GM19328 (cell line): Measurements from ENCODE around the gene KIAA0232.

Experiments
- ATAC-seq: cut with Tn5 transposase; IDR thresholded peaks from one replicate; pipeline ENCODE4 v1.9.1; 2021; ENCODE audit warnings: mild to moderate bottlenecking, moderate library complexity; ENCODE audit not compliant: unreplicated experiment

The KIAA0232 gene

GRCh38 chr4:6912441-6912840 lies 129.9 kb downstream of the KIAA0232 start:
- ATAC-seq, result no peak

GRCh38 chr4:6913350-6913905 lies 130.9 kb downstream of the KIAA0232 start:
- no peak for ATAC-seq

- ATAC-seq, result no peak
Observed at GRCh38 chr4:6914448-6914847, 131.9 kb downstream of the KIAA0232 start.

DNA sequence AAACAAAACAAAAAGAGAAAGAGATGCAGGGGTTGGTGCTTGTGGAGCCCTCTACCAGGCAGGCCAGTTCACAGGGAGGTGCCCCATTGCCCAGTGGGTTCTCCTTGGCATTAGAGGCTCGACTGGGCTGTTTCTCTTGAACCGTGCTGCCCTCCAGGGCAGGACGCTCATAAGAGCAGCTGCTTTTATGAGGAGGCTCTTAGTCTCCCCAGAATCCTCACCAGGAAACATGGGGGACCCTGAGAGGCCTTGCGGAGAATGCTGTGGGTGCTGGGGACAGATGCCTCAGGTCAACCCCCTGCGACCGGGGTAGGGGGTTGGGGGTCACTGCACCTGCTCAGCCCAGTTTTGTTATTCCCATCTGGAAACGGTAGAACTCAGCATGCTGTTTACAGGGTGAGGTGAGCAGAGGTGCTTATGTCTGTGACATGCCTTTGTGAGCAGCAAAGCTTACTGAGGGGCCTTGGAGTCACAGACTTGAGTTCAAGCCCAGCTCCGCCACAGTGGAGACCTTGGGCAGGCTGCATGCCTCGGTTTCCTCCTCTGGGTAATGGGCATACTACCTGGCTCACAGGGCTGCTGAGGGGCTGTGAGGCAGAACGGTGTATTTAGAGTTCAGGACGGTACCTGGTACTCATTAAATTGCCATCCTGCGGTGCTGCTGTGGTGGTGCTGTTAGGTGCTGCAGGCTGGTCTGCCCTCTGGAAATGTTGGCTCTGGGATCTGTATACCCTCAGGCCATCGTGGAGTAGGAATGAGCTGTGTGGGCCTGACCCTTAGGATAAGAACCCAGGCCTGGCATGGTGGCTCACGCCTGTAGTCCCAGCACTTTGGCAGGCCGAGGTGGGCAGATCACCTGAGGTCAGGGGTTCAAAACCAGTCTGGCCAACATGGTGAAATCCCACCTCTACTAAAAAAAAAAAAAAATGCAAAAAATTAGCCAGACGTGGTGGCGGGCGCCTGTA lies 132.8 kb downstream of the KIAA0232 start:
- no peak for ATAC-seq

DNA sequence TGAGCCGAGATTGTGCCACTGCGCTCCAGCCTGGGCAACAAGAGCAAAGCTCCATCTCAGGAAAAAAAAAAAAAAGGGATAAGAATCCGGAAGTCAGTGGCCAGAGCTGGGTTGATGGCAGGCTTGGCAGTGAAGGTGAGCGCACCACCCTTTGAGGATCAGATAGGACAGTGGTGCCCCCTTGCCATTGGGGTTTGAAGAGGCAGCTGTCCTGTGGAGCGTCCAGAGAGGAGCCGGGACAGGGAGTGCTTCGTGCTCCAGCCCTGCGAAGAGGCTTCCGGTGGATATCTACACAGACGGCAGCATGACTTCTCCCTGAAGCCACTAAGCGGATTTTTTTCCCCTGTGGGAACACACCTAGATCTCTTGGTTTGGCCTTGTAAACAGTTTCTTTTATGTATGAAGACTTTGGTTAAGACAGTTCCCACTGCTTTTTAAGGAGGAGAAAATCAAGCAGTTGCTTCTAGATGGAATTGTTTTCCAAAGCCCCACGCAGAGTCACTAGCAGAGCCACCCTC lies 133.6 kb downstream of the KIAA0232 start:
- ATAC-seq, result no peak

DNA sequence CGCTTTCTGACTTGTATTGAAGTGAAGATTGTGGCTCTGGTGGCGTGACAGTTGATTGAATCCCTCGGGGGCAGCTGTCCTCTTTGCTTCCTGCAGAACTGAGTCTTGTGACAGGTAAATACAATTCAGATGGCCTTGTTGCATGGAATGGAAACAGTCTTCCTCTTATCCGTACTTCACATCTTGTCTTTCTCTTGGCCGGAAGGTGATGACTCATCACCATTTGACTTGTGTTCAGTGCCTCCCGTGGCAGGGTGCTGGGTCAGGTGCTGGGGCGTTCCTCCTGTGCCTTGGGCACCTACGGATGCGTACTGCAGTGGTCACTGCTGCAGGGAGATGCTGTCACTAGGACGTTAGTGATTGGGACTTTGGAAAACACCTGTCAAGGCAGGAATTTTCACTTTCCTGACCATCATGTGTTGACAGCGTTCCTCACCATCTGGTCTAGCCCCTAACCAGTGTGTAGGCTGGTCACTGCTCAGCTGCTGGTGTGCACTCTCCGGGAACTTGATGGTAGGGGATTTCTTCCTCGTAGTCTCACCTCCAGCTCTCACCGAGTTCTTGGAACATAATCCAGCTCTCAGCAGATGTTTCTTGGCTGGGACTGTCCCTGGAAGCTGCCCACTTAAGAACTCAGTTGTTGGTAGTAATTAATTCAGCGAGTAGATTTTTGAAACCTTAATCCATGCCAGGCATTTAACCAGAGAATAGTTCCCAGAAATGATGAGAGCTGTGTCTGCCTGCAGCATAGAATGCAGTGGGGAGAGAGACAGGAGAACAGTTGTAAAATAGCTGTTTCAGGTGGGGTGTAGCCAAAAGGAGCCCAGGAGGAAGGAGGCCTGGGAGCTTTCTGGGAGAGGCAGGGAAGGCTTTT lies 134.3 kb downstream of the KIAA0232 start:
- no peak for ATAC-seq

DNA sequence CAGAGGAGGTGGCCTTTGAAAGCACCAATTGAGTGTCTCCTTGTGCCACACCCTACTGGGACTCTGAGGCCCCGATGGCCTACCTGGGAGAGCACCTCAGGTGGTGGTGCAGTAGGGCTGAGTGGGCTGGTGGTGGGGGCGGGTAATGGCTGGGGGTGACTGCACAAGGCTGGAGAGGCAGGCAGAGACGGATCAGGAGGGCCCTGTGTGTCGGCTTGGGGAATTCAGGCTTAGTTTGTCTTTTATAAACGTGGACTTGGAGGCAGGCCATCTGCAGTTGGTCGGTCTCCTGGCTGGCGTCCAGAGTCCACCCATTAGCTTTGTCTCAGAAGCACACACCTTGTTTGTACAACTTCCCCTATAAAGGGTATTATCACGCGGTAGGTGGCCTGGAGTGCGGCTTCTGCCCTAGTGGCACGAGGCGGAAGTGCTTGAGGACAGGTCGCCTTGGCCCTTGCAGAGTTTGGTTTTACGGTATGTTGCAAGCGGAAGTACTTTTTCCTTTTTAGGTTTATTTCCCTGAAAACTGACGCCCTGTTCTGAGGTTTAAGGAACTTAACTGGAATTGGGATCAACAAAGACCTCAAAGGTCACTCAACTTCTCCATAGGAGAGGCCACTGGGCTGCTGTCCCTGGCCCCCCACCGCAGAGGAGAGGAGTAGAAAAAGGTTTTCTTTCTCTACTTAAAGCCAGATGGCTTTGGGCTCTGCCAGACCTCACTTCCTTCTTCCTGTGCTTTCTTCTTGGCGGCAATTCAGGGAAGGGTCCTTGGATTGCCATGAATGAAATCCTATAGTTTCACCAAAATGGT lies 135.1 kb downstream of the KIAA0232 start:
- ATAC-seq, result no peak

DNA sequence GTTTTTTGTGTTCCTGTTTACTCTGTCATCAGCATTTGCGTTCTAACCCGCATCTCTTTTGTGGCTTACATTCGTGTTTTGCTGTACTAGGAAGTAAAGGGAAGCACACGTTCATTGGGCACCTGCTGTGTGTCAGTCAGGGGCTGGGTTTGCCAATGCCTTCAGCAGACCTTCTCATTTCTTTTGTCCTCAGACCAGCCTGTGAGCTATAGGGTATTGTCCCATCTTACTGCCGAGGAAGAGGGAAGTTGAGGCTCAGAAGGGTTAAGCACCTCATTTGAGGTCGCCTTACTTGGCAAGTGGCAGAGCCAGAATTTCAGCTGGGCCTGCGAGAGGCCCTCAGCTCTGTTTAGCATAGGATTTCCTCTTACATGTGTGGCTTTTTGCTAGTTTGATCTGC lies 135.8 kb downstream of the KIAA0232 start:
- ATAC-seq, result no peak

DNA sequence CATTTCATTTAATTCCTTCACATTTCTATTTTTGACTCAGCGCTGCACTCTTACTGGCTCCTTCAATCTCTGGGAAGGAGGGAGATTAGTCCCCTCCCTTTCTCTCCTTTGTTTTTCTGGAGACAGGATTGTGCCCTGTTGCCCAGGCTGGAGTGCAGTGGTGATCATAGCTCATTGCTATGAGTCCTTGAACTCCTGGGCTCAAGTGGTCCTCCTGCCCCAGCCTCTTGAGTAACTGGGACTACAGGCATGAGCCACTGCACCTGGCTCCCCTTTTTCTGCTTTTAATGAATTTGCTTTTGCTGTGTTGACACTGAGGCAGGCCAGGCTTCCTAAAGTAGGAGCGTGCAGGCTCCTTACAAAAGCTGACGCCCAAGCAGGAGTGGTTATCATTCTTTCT lies 137.6 kb downstream of the KIAA0232 start:
- no peak for ATAC-seq

DNA sequence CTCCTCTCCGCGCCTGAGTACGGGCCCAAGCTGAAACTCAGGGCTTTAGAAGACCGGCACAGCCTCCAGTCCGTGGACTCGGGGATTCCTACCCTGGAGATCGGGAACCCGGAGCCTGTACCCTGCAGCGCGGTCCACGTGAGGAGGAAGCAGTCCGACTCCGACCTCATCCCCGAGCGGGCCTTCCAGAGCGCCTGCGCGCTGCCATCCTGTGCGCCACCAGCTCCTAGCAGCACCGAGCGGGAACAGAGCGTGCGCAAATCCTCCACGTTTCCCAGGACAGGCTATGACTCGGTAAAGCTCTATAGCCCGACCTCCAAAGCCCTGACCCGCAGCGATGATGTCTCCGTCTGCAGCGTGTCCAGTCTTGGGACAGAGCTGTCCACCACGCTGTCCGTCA lies 141.0 kb downstream of the KIAA0232 start:
- ATAC-seq, result no peak

- ATAC-seq, result no peak
Observed at GRCh38 chr4:6924361-6924779, 141.8 kb downstream of the KIAA0232 start.

GRCh38 chr4:6925357-6925836 lies 142.9 kb downstream of the KIAA0232 start:
- no peak for ATAC-seq

GRCh38 chr4:6926081-6926480 lies 143.6 kb downstream of the KIAA0232 start:
- no peak for ATAC-seq

DNA sequence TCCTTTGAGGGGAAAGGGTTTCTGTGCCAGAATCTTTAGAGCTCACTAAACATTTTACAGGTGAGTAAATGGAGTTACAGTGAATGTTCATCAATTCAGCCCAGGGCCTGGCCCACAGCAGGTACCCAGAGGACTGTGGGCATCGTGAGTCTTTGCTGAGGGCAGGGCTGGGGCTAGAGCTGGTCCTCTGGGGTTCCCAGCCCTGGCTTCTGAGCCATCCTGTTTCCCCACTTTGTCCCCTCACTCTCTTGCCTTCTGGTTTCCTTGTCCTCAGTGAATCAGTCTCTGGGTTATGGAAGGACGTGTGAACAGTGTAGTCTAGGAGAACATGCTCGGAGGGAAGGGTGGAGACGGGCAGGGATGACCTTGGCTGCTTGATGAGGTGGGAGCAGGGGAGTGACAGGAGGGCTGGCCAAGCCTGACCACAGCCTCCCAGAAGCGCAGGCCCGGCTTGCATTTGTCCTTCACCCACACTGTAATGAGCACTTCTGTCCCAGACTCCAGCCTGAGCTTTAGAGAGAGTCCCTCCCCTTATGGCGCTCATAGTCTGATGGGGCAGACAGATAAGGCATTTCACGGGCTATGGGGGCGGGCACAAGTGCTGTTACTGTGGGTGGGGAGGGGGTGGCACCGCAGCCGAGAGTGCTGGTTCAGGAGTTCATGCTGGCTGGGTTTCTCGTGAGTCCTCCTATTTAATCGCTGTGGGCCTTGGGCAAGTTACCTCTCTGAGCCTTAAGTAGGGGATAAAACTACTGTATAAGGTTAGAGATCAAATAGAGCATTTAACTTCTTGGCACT lies 144.4 kb downstream of the KIAA0232 start:
- no peak for ATAC-seq

GRCh38 chr4:6928081-6928480 lies 145.6 kb downstream of the KIAA0232 start:
- no peak for ATAC-seq

- no peak for ATAC-seq
Observed at GRCh38 chr4:6929339-6929811, 146.8 kb downstream of the KIAA0232 start.

- no peak for ATAC-seq
Observed at GRCh38 chr4:6929812-6930464, 147.4 kb downstream of the KIAA0232 start.

DNA sequence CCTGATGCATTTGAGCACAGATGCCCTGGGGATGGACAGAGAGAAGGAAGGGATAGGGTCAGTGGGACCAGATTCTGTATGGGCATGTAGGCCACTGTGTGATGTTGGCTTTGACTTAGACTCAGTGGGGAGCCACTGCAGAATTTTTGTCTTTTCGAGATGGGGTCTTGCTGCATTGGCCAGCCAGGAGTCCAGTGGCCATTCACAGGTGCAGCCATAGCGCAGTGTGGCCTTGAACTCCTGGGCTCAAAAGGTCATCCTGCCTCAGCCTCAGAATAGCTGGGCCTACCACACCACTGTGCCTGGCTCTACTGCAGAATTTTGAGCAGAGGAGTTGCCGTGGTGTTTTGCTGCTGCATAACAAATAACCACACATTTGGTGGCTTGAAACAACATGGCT lies 149.9 kb downstream of the KIAA0232 start:
- no peak for ATAC-seq

GRCh38 chr4:6932918-6933317 lies 150.4 kb downstream of the KIAA0232 start:
- ATAC-seq, result no peak
